WTC11 (cell line): ENCODE results near the gene KRTAP10-7. TPM values are rescaled to one million over a fixed set of nuclear protein-coding genes. Genes with fewer than 3 reads are reported as not detected.

Experiments used
- ATAC-seq: fragments of 200-7000 bp; cut with Tn5 transposase; 2 replicates; pipeline ENCODE4 v1.10.0; 2021; ENCODE audit warnings: mild to moderate bottlenecking, moderate library complexity
- CTCF ChIA-PET: fragments of 300-600 bp; sonication (Branson Sonifier 250); formaldehyde crosslinking; loops from one replicate; lab custom pipeline; 2021; ENCODE audit warnings: antibody characterized with exemption; lab: Charles Lee
- POLR2A ChIA-PET: fragments of 350-600 bp; sonication (Branson Sonifier 250); formaldehyde crosslinking; loops from one replicate; lab custom pipeline; 2021; ENCODE audit warnings: antibody characterized with exemption; lab: Charles Lee
- DNase-seq: peaks from one replicate; pipeline ENCODE4 v3.0.0; 2021; ENCODE audit warnings: low spot score
- H3K27ac Mint-ChIP-seq: 2 replicates; pipeline ENCODE4 v1.8.0; 2021; ENCODE audit warnings: mixed read lengths
- H3K27me3 Mint-ChIP-seq: 2 replicates; pipeline ENCODE4 v1.8.0; 2021; ENCODE audit warnings: low read depth, mild to moderate bottlenecking, moderate library complexity, mixed read lengths
- H3K36me3 Mint-ChIP-seq: 2 replicates; pipeline ENCODE4 v1.8.0; 2021; ENCODE audit warnings: mixed read lengths
- H3K4me1 Mint-ChIP-seq: 2 replicates; pipeline ENCODE4 v1.8.0; 2022; ENCODE audit warnings: mixed read lengths
- H3K4me3 Mint-ChIP-seq: 2 replicates; pipeline ENCODE4 v1.8.0; 2021; ENCODE audit warnings: mild to moderate bottlenecking, moderate library complexity, mixed read lengths
- H3K9me3 Mint-ChIP-seq: 2 replicates; pipeline ENCODE4 v1.8.0; 2021; ENCODE audit warnings: mixed read lengths
- ATF6 ChIP-seq: sonication (generic); formaldehyde crosslinking; IDR thresholded peaks from 2 replicates; pipeline ENCODE4 v1.8.1; 2023; ENCODE audit warnings: mild to moderate bottlenecking, missing genetic modification reagents
- CREB1 ChIP-seq: sonication (generic); formaldehyde crosslinking; IDR thresholded peaks from 2 replicates; pipeline ENCODE4 v1.8.0; 2023; ENCODE audit warnings: mild to moderate bottlenecking, missing genetic modification reagents
- CREM ChIP-seq: sonication (generic); formaldehyde crosslinking; IDR thresholded peaks from 2 replicates; pipeline ENCODE4 v1.8.1; 2022; ENCODE audit warnings: mild to moderate bottlenecking, missing genetic modification reagents, moderate library complexity
- GRHL2 ChIP-seq: fragments of 250-450 bp; sonication (Bioruptor Pico); IDR thresholded peaks from 2 replicates; pipeline ENCODE4 v1.8.0; 2022; ENCODE audit warnings: mild to moderate bottlenecking, moderate library complexity; ENCODE audit not compliant: insufficient replicate concordance, severe bottlenecking
- NFE2L1 ChIP-seq: sonication (generic); formaldehyde crosslinking; IDR thresholded peaks from 2 replicates; pipeline ENCODE4 v1.8.1; 2023; ENCODE audit warnings: missing genetic modification reagents
- NR3C1 ChIP-seq: sonication (generic); formaldehyde crosslinking; conservative IDR thresholded peaks from 2 replicates; pipeline ENCODE4 v1.8.1; 2023; ENCODE audit warnings: low read depth, mild to moderate bottlenecking, missing genetic modification reagents
- PREB ChIP-seq: sonication (generic); formaldehyde crosslinking; IDR thresholded peaks from 2 replicates; pipeline ENCODE4 v1.8.1; 2022; ENCODE audit warnings: mild to moderate bottlenecking, missing genetic modification reagents, moderate library complexity, borderline replicate concordance
- PRRX2 ChIP-seq: fragments of 250-450 bp; sonication (Bioruptor Pico); IDR thresholded peaks from 2 replicates; pipeline ENCODE4 v1.8.0; 2021; ENCODE audit warnings: mild to moderate bottlenecking
- TCF7 ChIP-seq: sonication (generic); formaldehyde crosslinking; IDR thresholded peaks from 2 replicates; pipeline ENCODE4 v1.8.0; 2022; ENCODE audit warnings: mild to moderate bottlenecking, low read depth, missing genetic modification reagents, moderate library complexity
- TEAD4 ChIP-seq: sonication (generic); formaldehyde crosslinking; IDR thresholded peaks from 2 replicates; pipeline ENCODE4 v1.8.0; 2022; ENCODE audit warnings: mild to moderate bottlenecking, missing genetic modification reagents
- USF2 ChIP-seq: sonication (generic); formaldehyde crosslinking; IDR thresholded peaks from 2 replicates; pipeline ENCODE4 v1.8.1; 2023; ENCODE audit warnings: mild to moderate bottlenecking, missing genetic modification reagents, moderate library complexity
- ZNF121 ChIP-seq: sonication (generic); formaldehyde crosslinking; IDR thresholded peaks from 2 replicates; pipeline ENCODE4 v1.8.0; 2023; ENCODE audit warnings: missing genetic modification reagents
- ZNF232 ChIP-seq: sonication (generic); formaldehyde crosslinking; IDR thresholded peaks from 2 replicates; pipeline ENCODE4 v1.8.0; 2022; ENCODE audit warnings: mild to moderate bottlenecking, missing genetic modification reagents
- ZNF317 ChIP-seq: sonication (generic); formaldehyde crosslinking; IDR thresholded peaks from 2 replicates; pipeline ENCODE4 v1.8.1; 2023; ENCODE audit warnings: low read depth, mild to moderate bottlenecking, moderate library complexity, missing genetic modification reagents, borderline replicate concordance
- ZSCAN18 ChIP-seq: fragments of 250-450 bp; sonication (Bioruptor Pico); IDR thresholded peaks from 2 replicates; pipeline ENCODE4 v2.1.2; 2022; ENCODE audit warnings: mild to moderate bottlenecking, moderate library complexity
- total RNA-seq: library from RNA; stranded (reverse); gene quantifications from 3 replicates; pipeline ENCODE4 v1.2.3, GENCODE V29; 2021

The KRTAP10-7 gene
- total RNA-seq, 1 experiment from 2014 or later = not detected

GRCh38 chr21:44650973-44651675, 50.7 kb downstream of the KRTAP10-7 start:
- no peak for TF ChIP-seq USF2 (CRISPR knock-in tag)
- TF ChIP-seq ATF6 = no peak
- no peak for TF ChIP-seq CREB1 (CRISPR knock-in tag)
- TF ChIP-seq PREB (CRISPR knock-in tag) = no peak
- no peak for TF ChIP-seq GRHL2 (CRISPR knock-in tag)
- no peak for TF ChIP-seq PRRX2
- TF ChIP-seq NR3C1 (CRISPR knock-in tag) = no peak
- no peak for TF ChIP-seq NFE2L1 (CRISPR knock-in tag)
- no peak for TF ChIP-seq ZNF317
- TF ChIP-seq TEAD4 = no peak
- no peak for TF ChIP-seq ZNF121 (CRISPR knock-in tag)
- TF ChIP-seq TCF7 (CRISPR knock-in tag) = no peak
- TF ChIP-seq ZNF232 (CRISPR knock-in tag) = no peak
- TF ChIP-seq ZSCAN18 (CRISPR knock-in tag) = no peak
- TF ChIP-seq CREM (CRISPR knock-in tag) = no peak
- Mint-ChIP-seq H3K27ac (no peak overlapping the region), H3K4me1 (peaks cover 10% of the 10 kb centered on the region), H3K36me3 (peaks cover 10% of the 10 kb centered on the region), H3K27me3 (peaks cover 6% of the 10 kb centered on the region), H3K4me3 (no peak overlapping the region), H3K9me3 (peaks cover 11% of the 10 kb centered on the region)
- no peak for ATAC-seq
- ChIA-PET POLR2A (no interaction called here), CTCF (no interaction called here)
- no peak for DNase-seq

Other genes starting within 250 kb of the KRTAP10-7 start
- gene TRPM2, start 247.0 kb upstream of the KRTAP10-7 start, total RNA-seq = 0.64 to 1.4 TPM (median 0.92 TPM) in 3 replicates
- 4.4 to 5.7 TPM (median 4.7 TPM) in 3 replicates for gene LRRC3, start 145.1 kb upstream of the KRTAP10-7 start, total RNA-seq
- not detected in 3 replicates for gene KRTAP10-1, start 60.4 kb upstream of the KRTAP10-7 start, total RNA-seq
- 0.16 TPM in 1 of 3 replicates, not detected in the others for gene KRTAP10-2, start 49.1 kb upstream of the KRTAP10-7 start, total RNA-seq
- not detected in 3 replicates for gene KRTAP10-3, start 41.8 kb upstream of the KRTAP10-7 start, total RNA-seq
- gene KRTAP10-4, start 26.9 kb upstream of the KRTAP10-7 start, total RNA-seq = not detected in 3 replicates
- not detected in 3 replicates for gene KRTAP10-5, start 20.0 kb upstream of the KRTAP10-7 start, total RNA-seq
- gene KRTAP10-6, start 8.1 kb upstream of the KRTAP10-7 start, total RNA-seq = 0.17 TPM in 1 of 3 replicates, not detected in the others
- gene KRTAP10-8, start 11.5 kb downstream of the KRTAP10-7 start, total RNA-seq = not detected in 3 replicates
- not detected in 3 replicates for gene KRTAP10-9, start 26.5 kb downstream of the KRTAP10-7 start, total RNA-seq
- not detected in 3 replicates for gene KRTAP10-10, start 36.8 kb downstream of the KRTAP10-7 start, total RNA-seq
- gene KRTAP10-11, start 45.8 kb downstream of the KRTAP10-7 start, total RNA-seq = not detected in 3 replicates
- gene KRTAP12-4, start 54.1 kb downstream of the KRTAP10-7 start, total RNA-seq = 0.50 TPM in 1 of 3 replicates, not detected in the others
- not detected in 3 replicates for gene KRTAP12-3, start 57.3 kb downstream of the KRTAP10-7 start, total RNA-seq
- gene KRTAP12-2, start 66.3 kb downstream of the KRTAP10-7 start, total RNA-seq = 0.25 TPM in 1 of 3 replicates, not detected in the others
- 0.63 to 2.5 TPM (median 1.0 TPM) in 3 replicates for gene KRTAP12-1, start 81.6 kb downstream of the KRTAP10-7 start, total RNA-seq
- not detected in 3 replicates for gene KRTAP10-12, start 96.6 kb downstream of the KRTAP10-7 start, total RNA-seq
- gene TSPEAR, start 111.0 kb downstream of the KRTAP10-7 start, total RNA-seq = 2.1 to 2.9 TPM (median 2.7 TPM) in 3 replicates
- gene UBE2G2, start 201.2 kb downstream of the KRTAP10-7 start, total RNA-seq = 109 to 117 TPM (median 113 TPM) in 3 replicates
- gene SUMO3, start 217.5 kb downstream of the KRTAP10-7 start, total RNA-seq = 81.7 to 86.3 TPM (median 85.4 TPM) in 3 replicates